PC-9 (cell line): ENCODE measurements around the gene MICU2. TPM values are rescaled to one million over a fixed set of nuclear protein-coding genes. Genes with fewer than 3 reads are reported as not detected.

Experiments
- BruUV-seq: library from RNA; stranded (reverse); fragments of 400-500 nt; replicated peaks from 2 replicates; lab custom pipeline; 2021; lab: Mats Ljungman, UMichigan
- CTCF ChIA-PET: fragments of 300-600 bp; sonication (Branson Sonifier 250); formaldehyde crosslinking; loops from one replicate; lab custom pipeline; 2022; ENCODE audit warnings: antibody characterized with exemption; lab: Charles Lee
- POLR2A ChIA-PET: fragments of 300-600 bp; sonication (Branson Sonifier 250); formaldehyde crosslinking; loops from one replicate; lab custom pipeline; 2022; ENCODE audit warnings: antibody characterized with exemption; ENCODE audit not compliant: unreplicated experiment; lab: Charles Lee
- DNase-seq, 2 experiments: peaks; one replicate each; pipeline versions ENCODE4 v3.0.0 to v3.0.0-alpha.2; 2015 to 2022; ENCODE audit warnings: mixed read lengths in 1 of 2
- H2AFZ ChIP-seq: fragments of 200-600 bp; sonication (generic); 2 replicates; pipeline ENCODE4 v1.8.1; 2017; ENCODE audit warnings: antibody characterized with exemption
- H3F3A ChIP-seq: fragments of 200-600 bp; sonication (generic); 2 replicates; pipeline ENCODE4 v1.8.1; 2017; ENCODE audit warnings: antibody characterized with exemption, mild to moderate bottlenecking, low read depth; ENCODE audit not compliant: insufficient read depth
- H3K27ac ChIP-seq: fragments of 200-600 bp; sonication (generic); 2 replicates; pipeline ENCODE4 v1.6.1; 2016; ENCODE audit warnings: mixed run types
- H3K27me3 ChIP-seq: fragments of 200-600 bp; sonication (generic); 2 replicates; pipeline ENCODE4 v1.6.1; 2016; ENCODE audit warnings: low read depth, mixed run types; ENCODE audit not compliant: insufficient read depth
- H3K36me3 ChIP-seq: fragments of 200-600 bp; sonication (generic); 2 replicates; pipeline ENCODE4 v1.6.1; 2016; ENCODE audit warnings: low read depth, mixed run types
- H3K4me1 ChIP-seq: fragments of 200-600 bp; sonication (generic); replicated peaks from 2 replicates; pipeline ENCODE4 v1.6.1; 2016; ENCODE audit warnings: mixed run types; ENCODE audit not compliant: insufficient read depth
- H3K4me2 ChIP-seq: fragments of 200-600 bp; sonication (generic); 2 replicates; pipeline ENCODE4 v1.6.1; 2017; ENCODE audit warnings: mixed run types
- H3K4me3 ChIP-seq: fragments of 200-600 bp; sonication (generic); 2 replicates; pipeline ENCODE4 v1.6.1; 2016; ENCODE audit warnings: mixed run types
- H3K79me2 ChIP-seq: fragments of 200-600 bp; sonication (generic); 2 replicates; pipeline ENCODE4 v1.6.1; 2017; ENCODE audit warnings: low read depth, mixed run types
- H3K9me2 ChIP-seq: fragments of 200-600 bp; sonication (generic); 2 replicates; pipeline ENCODE4 v1.8.1; 2017; ENCODE audit warnings: mild to moderate bottlenecking; ENCODE audit not compliant: insufficient read depth
- H3K9me3 ChIP-seq: fragments of 200-600 bp; sonication (generic); 2 replicates; pipeline ENCODE4 v1.8.1; 2016; ENCODE audit warnings: low read depth; ENCODE audit not compliant: insufficient read depth
- H4K20me1 ChIP-seq: fragments of 200-600 bp; sonication (generic); 2 replicates; pipeline ENCODE4 v1.8.1; 2017; ENCODE audit not compliant: insufficient read depth
- CTCF ChIP-seq: fragments of 200-600 bp; sonication (generic); conservative IDR thresholded peaks from 2 replicates; pipeline ENCODE4 v1.6.1; 2017; ENCODE audit warnings: mixed run types, antibody characterized with exemption, mild to moderate bottlenecking, moderate library complexity
- EZH2 ChIP-seq: fragments of 200-600 bp; sonication (generic); IDR thresholded peaks from 2 replicates; pipeline ENCODE4 v1.8.0; 2017; ENCODE audit warnings: antibody characterized with exemption, low read depth
- intact Hi-C: fragments of 100-400 bp; cut with micrococcal nuclease; formaldehyde crosslinking; loops from one replicate; pipeline ENCODE4 v1.10.0; 2022; ENCODE audit not compliant: unreplicated experiment
- total RNA-seq: library from RNA; stranded (reverse); gene quantifications from 2 replicates; pipeline ENCODE4 v1.2.3, GENCODE V29; 2021

Gene MICU2
- total RNA-seq, 1 experiment from 2014 or later: 18.3 TPM

GRCh38 chr13:21619633-21620220 lies 15.8 kb upstream of the MICU2 start:
- Histone ChIP-seq H4K20me1 (no peaks in the 10 kb centered on the region), H3K27me3 (peaks cover 76% of the 10 kb centered on the region), H3K36me3 (no peaks in the 10 kb centered on the region), H2AFZ (no peak overlapping the region), H3K9me3 (no peaks in the 10 kb centered on the region), H3K4me2 (no peak overlapping the region), H3K27ac (no peak overlapping the region), H3K9me2 (no peaks in the 10 kb centered on the region), H3K4me3 (no peak overlapping the region), H3K79me2 (no peaks in the 10 kb centered on the region), H3F3A (no peaks in the 10 kb centered on the region), H3K4me1 (no peaks in the 10 kb centered on the region)
- no TSS peak for BruUV-seq
- TF ChIP-seq CTCF: no peak
- no peak for TF ChIP-seq EZH2
- intact Hi-C loops: no loop called here
- DNase-seq: no peak
- ChIA-PET CTCF (no interaction called here), POLR2A (interaction anchor here (0.9 kb wide), 1 partner anchor 1798 kb away, joined by 8 read pairs; no protein-coding TSS in a partner anchor)

DNA sequence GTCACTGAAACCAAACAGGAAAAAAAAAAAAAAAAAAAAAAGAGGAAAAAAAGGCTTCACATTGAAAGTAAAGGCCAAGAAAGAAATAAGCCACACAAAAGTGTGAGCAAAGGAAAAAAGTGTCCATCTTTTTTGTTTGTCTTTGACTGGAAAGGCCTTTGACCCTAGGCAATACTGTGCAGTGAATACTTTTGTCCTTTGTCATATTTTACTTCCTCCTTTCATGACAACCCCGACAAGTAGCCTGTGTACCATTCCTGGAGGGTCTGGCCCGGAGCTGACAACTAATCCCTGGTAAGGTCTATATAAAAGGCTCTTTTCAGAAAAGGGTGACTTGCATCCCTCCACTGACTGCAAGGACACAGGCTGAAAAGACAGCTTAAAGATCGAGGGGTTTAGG lies 12.9 kb upstream of the MICU2 start:
- Histone ChIP-seq H3K4me3 (no peak overlapping the region), H3K4me2 (no peak overlapping the region), H3K9me3 (no peaks in the 10 kb centered on the region), H3K9me2 (no peaks in the 10 kb centered on the region), H3K36me3 (no peaks in the 10 kb centered on the region), H3F3A (no peaks in the 10 kb centered on the region), H4K20me1 (no peaks in the 10 kb centered on the region), H3K27ac (no peak overlapping the region), H3K79me2 (no peaks in the 10 kb centered on the region), H3K27me3 (peaks cover 86% of the 10 kb centered on the region), H2AFZ (no peak overlapping the region), H3K4me1 (no peaks in the 10 kb centered on the region)
- no TSS peak for BruUV-seq
- intact Hi-C loops: no loop called here
- TF ChIP-seq CTCF: no peak
- TF ChIP-seq EZH2: no peak
- ChIA-PET POLR2A (no interaction called here), CTCF (no interaction called here)
- DNase-seq: no peak

DNA sequence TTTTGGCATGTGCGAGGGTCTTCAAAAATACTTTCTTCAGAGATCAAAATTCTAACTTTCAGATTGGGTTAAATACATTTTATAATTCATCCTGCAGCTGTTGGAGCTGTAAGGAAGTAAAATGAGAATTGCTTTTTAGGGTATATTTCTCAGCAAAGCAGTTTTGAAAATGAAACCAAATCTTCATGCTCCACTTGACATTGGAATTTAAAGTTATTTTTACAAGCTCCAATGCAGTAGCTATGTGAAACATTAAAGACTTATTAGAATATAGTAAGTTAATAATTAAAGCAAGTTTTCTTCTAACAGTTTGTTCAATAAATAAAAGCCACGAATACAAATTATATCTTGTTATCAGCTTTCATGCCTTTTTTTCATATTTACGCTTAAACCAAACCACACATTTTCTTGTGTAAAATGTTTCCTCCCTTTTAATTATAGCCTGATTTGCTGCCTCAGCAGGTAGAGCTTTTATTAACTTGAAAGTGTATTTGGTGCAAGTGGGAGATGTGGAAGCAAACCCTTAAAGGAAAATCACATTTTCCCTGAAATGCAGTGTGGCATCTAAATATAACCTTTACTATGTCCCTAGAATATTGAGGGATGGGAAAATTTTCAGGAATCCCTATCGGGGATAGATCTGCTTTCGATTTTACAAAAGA lies 12.4 kb upstream of the MICU2 start:
- no peaks in the 10 kb centered on the region for H3K79me2 ChIP-seq
- no TSS peak for BruUV-seq
- H3K4me3 ChIP-seq: no peak overlapping the region
- no peaks in the 10 kb centered on the region for H3K36me3 ChIP-seq
- H3F3A ChIP-seq: no peaks in the 10 kb centered on the region
- no peak for TF ChIP-seq EZH2
- no peak for TF ChIP-seq CTCF
- DNase-seq: no peak
- H3K9me2 ChIP-seq: no peaks in the 10 kb centered on the region
- peaks cover 85% of the 10 kb centered on the region for H3K27me3 ChIP-seq
- H2AFZ ChIP-seq: no peak overlapping the region
- H3K27ac ChIP-seq: no peak overlapping the region
- no peaks in the 10 kb centered on the region for H4K20me1 ChIP-seq
- H3K9me3 ChIP-seq: no peaks in the 10 kb centered on the region
- ChIA-PET POLR2A (no interaction called here), CTCF (no interaction called here)
- intact Hi-C loops: no loop called here
- H3K4me2 ChIP-seq: no peak overlapping the region
- no peaks in the 10 kb centered on the region for H3K4me1 ChIP-seq
